Measurements from ENCODE around the gene RIMBP3C.

DNA sequence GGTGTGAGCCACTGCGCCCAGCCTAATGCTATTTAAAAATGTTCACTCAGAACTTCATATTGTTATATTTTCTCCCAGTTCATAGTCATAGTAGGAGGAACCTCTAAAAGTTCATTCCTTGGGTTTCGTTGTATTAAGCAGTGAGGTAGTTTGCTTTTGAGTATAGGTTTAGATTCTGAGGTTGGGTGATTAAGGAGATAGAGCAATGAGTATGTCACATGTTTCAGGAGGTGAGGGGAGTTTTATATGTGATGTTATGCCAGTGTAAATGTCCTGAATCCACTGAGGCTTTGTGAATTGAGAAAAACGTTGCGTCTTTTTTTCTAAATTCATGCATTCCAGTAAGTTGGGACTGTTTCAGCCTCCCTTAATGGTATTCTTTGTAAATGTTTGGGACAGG lies 20.4 kb upstream of the RIMBP3C start:
- TF ChIP-seq POLR2A (IDR thresholded peaks at IDR 0.05): no peak
- TF ChIP-seq, protein P1, sequence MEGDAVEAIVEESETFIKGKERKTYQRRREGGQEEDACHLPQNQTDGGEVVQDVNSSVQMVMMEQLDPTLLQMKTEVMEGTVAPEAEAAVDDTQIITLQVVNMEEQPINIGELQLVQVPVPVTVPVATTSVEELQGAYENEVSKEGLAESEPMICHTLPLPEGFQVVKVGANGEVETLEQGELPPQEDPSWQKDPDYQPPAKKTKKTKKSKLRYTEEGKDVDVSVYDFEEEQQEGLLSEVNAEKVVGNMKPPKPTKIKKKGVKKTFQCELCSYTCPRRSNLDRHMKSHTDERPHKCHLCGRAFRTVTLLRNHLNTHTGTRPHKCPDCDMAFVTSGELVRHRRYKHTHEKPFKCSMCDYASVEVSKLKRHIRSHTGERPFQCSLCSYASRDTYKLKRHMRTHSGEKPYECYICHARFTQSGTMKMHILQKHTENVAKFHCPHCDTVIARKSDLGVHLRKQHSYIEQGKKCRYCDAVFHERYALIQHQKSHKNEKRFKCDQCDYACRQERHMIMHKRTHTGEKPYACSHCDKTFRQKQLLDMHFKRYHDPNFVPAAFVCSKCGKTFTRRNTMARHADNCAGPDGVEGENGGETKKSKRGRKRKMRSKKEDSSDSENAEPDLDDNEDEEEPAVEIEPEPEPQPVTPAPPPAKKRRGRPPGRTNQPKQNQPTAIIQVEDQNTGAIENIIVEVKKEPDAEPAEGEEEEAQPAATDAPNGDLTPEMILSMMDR (IDR thresholded peaks at IDR 0.05): no peak
